Epithelial cell of proximal tubule (primary cell): ENCODE results near the gene MOB3B. TPM values are rescaled to one million over a fixed set of nuclear protein-coding genes. Genes with fewer than 3 reads are reported as not detected.

Experiments used
- DNase-seq: peaks from one replicate; pipeline ENCODE4 v3.0.0-alpha.2; 2011; ENCODE audit warnings: low read depth
- H3K4me3 ChIP-seq: 2 replicates; pipeline ENCODE4 v1.5.1; 2011; ENCODE audit warnings: low read depth, mild to moderate bottlenecking, low read length
- CTCF ChIP-seq: conservative IDR thresholded peaks from 2 replicates; pipeline ENCODE4 v1.5.1; 2012; ENCODE audit warnings: low read depth, mild to moderate bottlenecking, low read length
- total RNA-seq: library from RNA; depleted of rRNA; stranded (reverse); fragments of >200 nt; gene quantifications from 2 replicates; pipeline ENCODE4 v1.2.3, GENCODE V29; 2015

MOB3B gene
- total RNA-seq, 1 donor from 2014 or later: 2.9 TPM

GRCh38 chr9:27337833-27338526 lies 191.6 kb downstream of the MOB3B start:
- no peak overlapping the region for H3K4me3 ChIP-seq
- no peak for TF ChIP-seq CTCF
- DNase-seq: no peak

- H3K4me3 ChIP-seq: no peak overlapping the region
- no peak for TF ChIP-seq CTCF
- DNase-seq: no peak
Observed at GRCh38 chr9:27337236-27337635, 192.4 kb downstream of the MOB3B start.

GRCh38 chr9:27336829-27337228 lies 192.8 kb downstream of the MOB3B start:
- TF ChIP-seq CTCF: no peak
- no peak for DNase-seq
- H3K4me3 ChIP-seq: no peak overlapping the region

GRCh38 chr9:27336126-27336525 lies 193.5 kb downstream of the MOB3B start:
- DNase-seq: no peak
- no peak for TF ChIP-seq CTCF
- H3K4me3 ChIP-seq: no peak overlapping the region

- no peak for DNase-seq
- no peak overlapping the region for H3K4me3 ChIP-seq
- TF ChIP-seq CTCF: no peak
Observed at GRCh38 chr9:27335075-27335474, 194.5 kb downstream of the MOB3B start.

GRCh38 chr9:27333241-27334052 lies 196.2 kb downstream of the MOB3B start:
- DNase-seq: peak; percentile 41
- H3K4me3 ChIP-seq: no peak overlapping the region
- TF ChIP-seq CTCF: peak; percentile 83
